MM.1S (cell line): ENCODE results near the gene C10orf67.

Experiments
- DNase-seq: peaks from one replicate; pipeline ENCODE4 v3.0.0-alpha.2; 2015
- H2AFZ ChIP-seq: fragments of 300-600 bp; sonication (generic); 2 replicates; pipeline ENCODE4 v1.6.0; 2016; ENCODE audit warnings: antibody characterized with exemption, low read length
- H3F3A ChIP-seq: fragments of 300-600 bp; sonication (generic); 2 replicates; pipeline ENCODE4 v1.6.1; 2016; ENCODE audit warnings: mild to moderate bottlenecking, antibody characterized with exemption, low read length, moderate library complexity, mixed read lengths; ENCODE audit not compliant: insufficient read depth
- H3K27ac ChIP-seq: fragments of 300-600 bp; sonication (generic); 2 replicates; pipeline ENCODE4 v1.5.1; 2016; ENCODE audit warnings: mild to moderate bottlenecking, low read length
- H3K27me3 ChIP-seq: fragments of 300-600 bp; sonication (generic); replicated peaks from 2 replicates; pipeline ENCODE4 v1.6.0; 2016; ENCODE audit warnings: low read length; ENCODE audit not compliant: insufficient read depth
- H3K36me3 ChIP-seq: fragments of 300-600 bp; sonication (generic); replicated peaks from 2 replicates; pipeline ENCODE4 v1.6.1; 2016; ENCODE audit warnings: mild to moderate bottlenecking, low read length, mixed read lengths; ENCODE audit not compliant: insufficient read depth
- H3K4me1 ChIP-seq: fragments of 300-600 bp; sonication (generic); 2 replicates; pipeline ENCODE4 v1.6.1; 2016; ENCODE audit warnings: low read length, mixed read lengths
- H3K4me2 ChIP-seq: fragments of 300-600 bp; sonication (generic); 2 replicates; pipeline ENCODE4 v1.6.0; 2016; ENCODE audit warnings: low read depth, low read length
- H3K4me3 ChIP-seq: fragments of 300-600 bp; sonication (generic); 2 replicates; pipeline ENCODE4 v1.5.1; 2016; ENCODE audit warnings: low read length, mixed read lengths
- H3K79me2 ChIP-seq: fragments of 300-600 bp; sonication (generic); 2 replicates; pipeline ENCODE4 v1.6.1; 2016; ENCODE audit warnings: mixed run types, low read length, mixed read lengths
- H3K9ac ChIP-seq: fragments of 300-600 bp; sonication (generic); 2 replicates; pipeline ENCODE4 v1.6.1; 2016; ENCODE audit warnings: low read length, mixed read lengths
- H3K9me2 ChIP-seq: fragments of 300-600 bp; sonication (generic); replicated peaks from 2 replicates; pipeline ENCODE4 v1.6.1; 2016; ENCODE audit warnings: mild to moderate bottlenecking, low read length, mixed read lengths; ENCODE audit not compliant: insufficient read depth
- H3K9me3 ChIP-seq: fragments of 300-600 bp; sonication (generic); replicated peaks from 2 replicates; pipeline ENCODE4 v1.6.1; 2016; ENCODE audit warnings: mild to moderate bottlenecking, low read length, mixed read lengths; ENCODE audit not compliant: insufficient read depth
- H4K20me1 ChIP-seq: fragments of 300-600 bp; sonication (generic); 2 replicates; pipeline ENCODE4 v1.6.1; 2016; ENCODE audit warnings: mild to moderate bottlenecking, low read length, moderate library complexity, mixed read lengths; ENCODE audit not compliant: insufficient read depth
- CTCF ChIP-seq: fragments of 300-600 bp; sonication (generic); IDR thresholded peaks from 2 replicates; pipeline ENCODE4 v1.5.1; 2016; ENCODE audit warnings: antibody characterized with exemption, low read length, mixed read lengths
- EZH2 ChIP-seq: fragments of 300-600 bp; sonication (generic); optimal IDR thresholded peaks from 2 replicates; pipeline ENCODE3; 2017; ENCODE audit warnings: low read depth, mild to moderate bottlenecking, antibody characterized with exemption, low read length, mixed read lengths
- EZH2phosphoT487 ChIP-seq: fragments of 300-600 bp; sonication (generic); IDR thresholded peaks from 2 replicates; pipeline ENCODE4 v1.6.1; 2018; ENCODE audit warnings: antibody characterized with exemption, low read length

Gene C10orf67

GRCh38 chr10:23322082-23322481, 22.5 kb downstream of the C10orf67 start:
- Histone ChIP-seq H3K9ac (no peak overlapping the region), H3K79me2 (no peaks in the 10 kb centered on the region), H3K4me2 (no peak overlapping the region), H3K9me3 (no peaks in the 10 kb centered on the region), H3K4me3 (no peak overlapping the region), H3K27ac (no peak overlapping the region), H3K27me3 (no peaks in the 10 kb centered on the region), H2AFZ (no peak overlapping the region), H3K36me3 (no peaks in the 10 kb centered on the region), H3K9me2 (no peaks in the 10 kb centered on the region), H3F3A (no peaks in the 10 kb centered on the region), H3K4me1 (no peaks in the 10 kb centered on the region), H4K20me1 (no peaks in the 10 kb centered on the region)
- no peak for TF ChIP-seq EZH2
- TF ChIP-seq CTCF = no peak
- TF ChIP-seq EZH2phosphoT487 = no peak
- no peak for DNase-seq

- no peaks in the 10 kb centered on the region for H3K27me3 ChIP-seq
- no peaks in the 10 kb centered on the region for H4K20me1 ChIP-seq
- H3K36me3 ChIP-seq = no peaks in the 10 kb centered on the region
- no peaks in the 10 kb centered on the region for H3K4me1 ChIP-seq
- no peak overlapping the region for H3K4me3 ChIP-seq
- no peak overlapping the region for H3K9ac ChIP-seq
- H3K27ac ChIP-seq = no peak overlapping the region
- H3K79me2 ChIP-seq = no peaks in the 10 kb centered on the region
- H2AFZ ChIP-seq = no peak overlapping the region
- TF ChIP-seq EZH2 (no peak), CTCF (no peak)
- no peaks in the 10 kb centered on the region for H3K9me3 ChIP-seq
- H3F3A ChIP-seq = no peaks in the 10 kb centered on the region
- DNase-seq = no peak
- no peaks in the 10 kb centered on the region for H3K9me2 ChIP-seq
- H3K4me2 ChIP-seq = no peak overlapping the region
Observed at GRCh38 chr10:23319835-23320234, 24.8 kb downstream of the C10orf67 start.

- H3K79me2 ChIP-seq = no peaks in the 10 kb centered on the region
- DNase-seq = no peak
- no peaks in the 10 kb centered on the region for H3K36me3 ChIP-seq
- no peak overlapping the region for H3K27ac ChIP-seq
- TF ChIP-seq EZH2phosphoT487 (no peak), EZH2 (no peak), CTCF (no peak)
- no peak overlapping the region for H3K4me2 ChIP-seq
- H3K9ac ChIP-seq = no peak overlapping the region
- H3K9me2 ChIP-seq = no peaks in the 10 kb centered on the region
- no peaks in the 10 kb centered on the region for H3K27me3 ChIP-seq
- H4K20me1 ChIP-seq = no peaks in the 10 kb centered on the region
- no peak overlapping the region for H2AFZ ChIP-seq
- no peaks in the 10 kb centered on the region for H3F3A ChIP-seq
- no peaks in the 10 kb centered on the region for H3K9me3 ChIP-seq
- H3K4me3 ChIP-seq = no peak overlapping the region
- no peaks in the 10 kb centered on the region for H3K4me1 ChIP-seq
Observed at GRCh38 chr10:23318359-23318758, 26.2 kb downstream of the C10orf67 start.
